Activated T-cell treated with anti-CD3 and anti-CD28 coated beads for 4 hours (primary cell): ENCODE results near the gene TGM5.
"Not testable (repeated sequence)": the region's sequence is repeated elsewhere in the genome, so short reads cannot be mapped to it uniquely, and the experiment has no call there.

Experiments
- DNase-seq: peaks from one replicate; pipeline ENCODE4 v3.0.0-alpha.2; 2020

The TGM5 gene

GRCh38 chr15:43244092-43244491 is 22.6 kb downstream of the TGM5 start:
- no peak for DNase-seq

GRCh38 chr15:43243020-43243645 is 23.6 kb downstream of the TGM5 start:
- DNase-seq = no peak

- DNase-seq = no peak
Measured at GRCh38 chr15:43242616-43243015, 24.1 kb downstream of the TGM5 start.

GRCh38 chr15:43241100-43241499 is 25.6 kb downstream of the TGM5 start:
- DNase-seq = no peak

- DNase-seq = no peak
Measured at GRCh38 chr15:43239732-43240491, 26.8 kb downstream of the TGM5 start.

- DNase-seq = no peak
Measured at GRCh38 chr15:43238671-43239131, 28.0 kb downstream of the TGM5 start.

GRCh38 chr15:43237842-43238470 is 28.8 kb downstream of the TGM5 start:
- DNase-seq = no peak

GRCh38 chr15:43235536-43235935 is 31.2 kb downstream of the TGM5 start:
- DNase-seq = no peak

GRCh38 chr15:43232289-43232874 is 34.3 kb downstream of the TGM5 start:
- DNase-seq = no peak

- no peak for DNase-seq
Measured at GRCh38 chr15:43230640-43231115, 36.0 kb downstream of the TGM5 start.

GRCh38 chr15:43229977-43230376 is 36.8 kb downstream of the TGM5 start:
- DNase-seq = no peak

GRCh38 chr15:43226436-43227305 is 40.1 kb downstream of the TGM5 start:
- DNase-seq = no peak

GRCh38 chr15:43225950-43226255 is 40.8 kb downstream of the TGM5 start:
- DNase-seq = not testable (repeated sequence)

GRCh38 chr15:43225201-43225949 is 41.4 kb downstream of the TGM5 start:
- peak; percentile 25 for DNase-seq

GRCh38 chr15:43221422-43221821 is 45.3 kb downstream of the TGM5 start:
- DNase-seq = no peak

- no peak for DNase-seq
Measured at GRCh38 chr15:43220991-43221403, 45.7 kb downstream of the TGM5 start, which contains the start of gene EPB42. EPB42 (minus strand) TSS chr15:43221018; CDS start chr15:43220825, 193 bp downstream.

- DNase-seq = no peak
Measured at GRCh38 chr15:43219929-43220928, 46.5 kb downstream of the TGM5 start.

GRCh38 chr15:43218908-43219706 is 47.6 kb downstream of the TGM5 start:
- no peak for DNase-seq

GRCh38 chr15:43215961-43216360 is 50.8 kb downstream of the TGM5 start:
- DNase-seq = no peak
